Kidney epithelial cell (primary cell): ENCODE data around the gene CDYL. TPM values are rescaled to one million over a fixed set of nuclear protein-coding genes. Genes with fewer than 3 reads are reported as not detected.
"Not testable (repeated sequence)": the region's sequence is repeated elsewhere in the genome, so short reads cannot be mapped to it uniquely, and the experiment has no call there.

ENCODE experiments used
- DNase-seq: peaks from one replicate; pipeline ENCODE4 v3.0.0-alpha.2; 2010; ENCODE audit warnings: low read depth
- H3K27me3 ChIP-seq: 2 replicates; pipeline ENCODE4 v1.6.0; 2011; ENCODE audit warnings: low read length; ENCODE audit not compliant: control insufficient read depth, insufficient read depth
- H3K36me3 ChIP-seq: 2 replicates; pipeline ENCODE4 v1.5.1; 2011; ENCODE audit warnings: low read length; ENCODE audit not compliant: control insufficient read depth, insufficient read depth
- H3K4me3 ChIP-seq: 2 replicates; pipeline ENCODE4 v1.5.1; 2011; ENCODE audit warnings: low read depth, mild to moderate bottlenecking, control low read depth, low read length
- total RNA-seq: library from RNA; depleted of rRNA; stranded (reverse); fragments of >200 nt; gene quantifications from 2 replicates; pipeline ENCODE4 v1.2.3, GENCODE V29; 2015
- TF ChIP-seq, protein P1 (sequence below): IDR thresholded peaks from 2 replicates; pipeline ENCODE4 v1.5.1; 2011; ENCODE audit warnings: mild to moderate bottlenecking, moderate library complexity, low read length, control low read depth, inconsistent platforms; ENCODE audit not compliant: insufficient read depth, poor library complexity, severe bottlenecking

CDYL gene
- total RNA-seq, 1 donor from 2014 or later = 46.7 TPM

DNA sequence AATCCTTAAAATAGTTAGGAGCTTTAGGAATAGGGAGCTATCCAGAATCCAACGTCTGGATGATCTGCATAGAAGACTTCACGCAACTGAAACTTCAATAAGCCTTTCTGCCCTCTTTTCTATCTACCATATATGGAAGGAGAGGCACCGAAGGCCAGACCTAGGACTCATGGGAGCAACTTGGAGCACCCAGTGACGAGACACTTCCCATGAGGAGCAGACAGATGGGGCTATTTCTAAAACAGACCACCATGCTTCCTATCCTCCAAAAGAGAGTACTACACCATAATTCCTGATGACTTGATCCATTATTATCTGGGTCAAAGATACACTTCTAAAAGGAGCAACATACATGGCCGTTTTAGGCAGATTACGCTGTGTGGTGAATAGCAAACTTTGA lies 221.7 kb downstream of the CDYL start:
- DNase-seq = no peak
- TF ChIP-seq, protein P1, sequence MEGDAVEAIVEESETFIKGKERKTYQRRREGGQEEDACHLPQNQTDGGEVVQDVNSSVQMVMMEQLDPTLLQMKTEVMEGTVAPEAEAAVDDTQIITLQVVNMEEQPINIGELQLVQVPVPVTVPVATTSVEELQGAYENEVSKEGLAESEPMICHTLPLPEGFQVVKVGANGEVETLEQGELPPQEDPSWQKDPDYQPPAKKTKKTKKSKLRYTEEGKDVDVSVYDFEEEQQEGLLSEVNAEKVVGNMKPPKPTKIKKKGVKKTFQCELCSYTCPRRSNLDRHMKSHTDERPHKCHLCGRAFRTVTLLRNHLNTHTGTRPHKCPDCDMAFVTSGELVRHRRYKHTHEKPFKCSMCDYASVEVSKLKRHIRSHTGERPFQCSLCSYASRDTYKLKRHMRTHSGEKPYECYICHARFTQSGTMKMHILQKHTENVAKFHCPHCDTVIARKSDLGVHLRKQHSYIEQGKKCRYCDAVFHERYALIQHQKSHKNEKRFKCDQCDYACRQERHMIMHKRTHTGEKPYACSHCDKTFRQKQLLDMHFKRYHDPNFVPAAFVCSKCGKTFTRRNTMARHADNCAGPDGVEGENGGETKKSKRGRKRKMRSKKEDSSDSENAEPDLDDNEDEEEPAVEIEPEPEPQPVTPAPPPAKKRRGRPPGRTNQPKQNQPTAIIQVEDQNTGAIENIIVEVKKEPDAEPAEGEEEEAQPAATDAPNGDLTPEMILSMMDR = no peak
- H3K36me3 ChIP-seq = peaks cover 1% of the 10 kb centered on the region
- no peak overlapping the region for H3K4me3 ChIP-seq
- no peaks in the 10 kb centered on the region for H3K27me3 ChIP-seq

DNA sequence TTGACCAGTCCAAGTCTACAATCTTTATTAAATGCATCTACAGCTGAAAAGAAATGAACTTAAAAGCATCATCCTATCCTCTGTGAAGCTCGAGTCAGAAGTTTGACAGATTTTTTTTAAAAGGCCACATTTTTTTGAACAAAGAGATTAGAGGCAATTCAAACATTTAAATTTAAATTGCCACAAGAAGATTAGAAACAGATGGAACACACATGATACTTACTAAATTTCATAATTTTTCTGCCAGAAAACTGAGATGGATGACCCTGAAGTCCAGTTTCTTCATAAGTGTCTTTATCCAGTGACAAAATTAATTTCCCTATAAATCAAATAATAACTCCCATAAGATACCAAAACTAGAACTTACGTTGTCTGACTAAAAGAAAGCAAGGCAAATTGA lies 223.4 kb downstream of the CDYL start:
- Histone ChIP-seq H3K4me3 (no peak overlapping the region), H3K36me3 (peaks cover 1% of the 10 kb centered on the region), H3K27me3 (no peaks in the 10 kb centered on the region)
- no peak for DNase-seq
- TF ChIP-seq, protein P1 = no peak

DNA sequence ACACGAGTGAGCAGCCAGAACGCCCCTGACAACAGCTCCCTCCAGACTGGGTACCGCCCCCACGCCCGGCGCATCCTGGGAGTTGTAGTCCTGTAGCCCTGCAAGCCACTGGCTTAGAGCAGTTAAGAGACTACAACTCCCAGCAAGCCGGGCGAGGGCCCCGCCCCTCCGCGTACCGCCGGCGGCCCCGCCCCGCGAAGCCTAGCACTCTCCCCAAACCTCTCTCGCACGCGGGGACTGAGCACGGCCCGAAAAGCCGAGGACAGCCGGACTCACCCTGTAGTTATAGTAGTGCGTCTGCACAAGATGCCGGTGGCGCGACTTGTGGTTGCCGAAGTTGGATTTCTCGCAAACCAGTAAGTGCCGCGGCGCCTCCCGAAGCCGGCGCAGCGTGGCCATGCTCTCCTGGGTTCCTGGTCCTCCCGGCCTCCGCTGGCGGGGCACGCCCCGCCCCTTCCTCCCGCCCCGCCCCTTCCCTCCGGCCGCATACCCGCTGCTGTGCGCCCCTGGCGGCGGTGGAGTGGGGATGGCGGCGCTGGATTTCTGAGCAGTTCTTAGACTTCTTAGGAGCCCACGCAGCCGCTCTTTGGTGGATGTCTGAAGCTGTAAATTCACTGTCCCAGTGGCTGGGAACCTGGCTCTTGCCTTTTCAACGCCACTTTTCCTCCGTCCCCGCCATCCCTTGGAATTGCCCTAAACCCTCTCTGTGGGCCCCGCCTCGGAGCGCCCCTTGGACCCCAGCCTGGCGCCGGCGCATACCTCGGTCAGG lies 227.6 kb downstream of the CDYL start, which contains the start of gene RPP40:
TSS of gene RPP40 (minus strand) at position 434 of the 769 bp plus-strand sequence. CDS start at position 399, 35 bp downstream.
- DNase-seq = peak; percentile 83
- TF ChIP-seq, protein P1 = peak; percentile 78

DNA sequence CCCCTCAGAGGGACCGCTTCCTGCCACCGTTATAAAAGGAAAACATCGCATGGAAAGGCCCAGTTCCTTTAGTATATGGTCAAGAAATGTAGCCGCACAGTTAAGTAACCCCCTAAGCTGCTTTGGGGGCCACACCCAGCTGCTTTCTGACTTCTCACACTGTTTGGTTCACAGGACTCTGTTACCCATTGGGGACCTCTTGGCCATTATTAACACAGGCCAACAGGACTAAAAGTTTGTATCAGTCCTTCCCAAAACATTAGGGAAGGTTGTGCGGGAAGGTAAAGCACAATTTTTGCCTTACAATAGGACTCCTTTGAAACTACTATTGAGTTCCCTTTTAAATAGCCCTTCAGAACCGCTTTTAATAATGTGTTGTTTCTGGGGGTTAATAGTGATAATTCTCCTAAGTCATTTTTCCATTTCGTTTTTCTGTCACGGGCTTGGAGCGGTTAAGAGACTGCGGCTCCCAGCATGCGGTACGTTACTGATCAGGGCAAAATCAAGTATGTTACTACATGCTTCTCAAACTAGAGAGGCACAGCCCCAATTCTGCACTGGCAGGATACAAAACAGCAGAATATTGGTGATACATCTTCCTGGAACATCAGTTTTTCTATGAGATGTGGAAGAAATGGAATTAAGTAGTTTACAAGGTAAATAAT lies 228.3 kb downstream of the CDYL start:
- TF ChIP-seq, protein P1 = no peak
- no peak for DNase-seq
- no peaks in the 10 kb centered on the region for H3K27me3 ChIP-seq
- H3K36me3 ChIP-seq = no peaks in the 10 kb centered on the region
- peak overlapping the region; percentile 57 for H3K4me3 ChIP-seq

More for the DNA sequence above, 227.6 kb downstream of the CDYL start, which contains the start of gene RPP40:
- Histone ChIP-seq H3K4me3 (peak within 1 kb of the TSS; percentile 57), H3K36me3 (no peaks in the 10 kb centered on the region), H3K27me3 (no peaks in the 10 kb centered on the region)

DNA sequence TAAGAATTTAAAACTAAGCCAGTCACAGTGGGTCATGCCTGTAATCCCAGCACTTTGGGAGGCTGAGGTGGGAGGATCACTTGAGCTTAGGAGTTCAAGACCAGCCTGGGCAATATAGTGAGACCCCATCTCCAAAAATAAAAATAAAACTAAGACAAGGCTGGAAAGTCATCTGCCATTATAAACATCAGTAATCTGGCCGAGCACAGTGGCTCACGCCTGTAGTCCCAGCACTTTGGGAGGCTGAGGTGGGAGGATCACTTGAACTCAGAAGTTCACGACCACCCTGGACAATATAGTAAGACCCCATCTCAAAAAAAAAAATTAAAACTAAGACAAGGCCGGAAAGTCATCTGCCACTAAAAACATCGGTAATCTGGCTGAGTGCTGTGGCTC lies 228.8 kb downstream of the CDYL start:
- not testable (repeated sequence) for DNase-seq, H3K27me3 ChIP-seq, H3K4me3 ChIP-seq, H3K36me3 ChIP-seq

Other genes starting within 250 kb of the CDYL start
- gene RPP40, start 227.6 kb downstream of the CDYL start, total RNA-seq = 10.6 and 16.0 TPM in 2 replicates